HepG2 (cell line): ENCODE results near the gene ACP1. TPM values are rescaled to one million over a fixed set of nuclear protein-coding genes. Genes with fewer than 3 reads are reported as not detected.

Source experiments
- ADNP ChIP-seq: sonication (generic); formaldehyde crosslinking; IDR thresholded peaks from 2 replicates; pipeline ENCODE4 v1.4.0; 2020; ENCODE audit warnings: missing genetic modification reagents
- ARHGAP35 ChIP-seq: sonication (generic); formaldehyde crosslinking; IDR thresholded peaks from 2 replicates; pipeline ENCODE4 v1.9.0; 2022; ENCODE audit warnings: mild to moderate bottlenecking, inconsistent platforms, moderate library complexity, missing genetic modification reagents, borderline replicate concordance
- DNMT1 ChIP-seq: sonication (generic); formaldehyde crosslinking; IDR thresholded peaks from 2 replicates; pipeline ENCODE4 v1.5.1; 2020; ENCODE audit warnings: mild to moderate bottlenecking, missing genetic modification reagents
- FOXO1 ChIP-seq: sonication (generic); formaldehyde crosslinking; IDR thresholded peaks from 2 replicates; pipeline ENCODE4 v1.4.0; 2020; ENCODE audit warnings: missing genetic modification reagents
- HES4 ChIP-seq: sonication (generic); formaldehyde crosslinking; IDR thresholded peaks from 2 replicates; pipeline ENCODE4 v1.9.0; 2021; ENCODE audit warnings: mild to moderate bottlenecking, missing genetic modification reagents, borderline replicate concordance
- SMAD1 ChIP-seq: sonication (generic); formaldehyde crosslinking; IDR thresholded peaks from 2 replicates; pipeline ENCODE4 v1.4.0; 2020; ENCODE audit warnings: missing genetic modification reagents, low read depth, mild to moderate bottlenecking, borderline replicate concordance
- SOX13 ChIP-seq, 3 experiments: fragments of 450-650 bp in 1 of 3; sonication (generic) in 1 of 3; formaldehyde crosslinking in 1 of 3; IDR thresholded peaks in 2 of 3; conservative IDR thresholded peaks in 1 of 3; 2 replicates each; pipeline versions ENCODE4 v1.5.0 to v1.6.1; 2016 to 2020; ENCODE audit warnings: antibody characterized with exemption in 1 of 3, mild to moderate bottlenecking in 1 of 3, missing compliant biosample characterization in 1 of 3, missing genetic modification reagents in 1 of 3, moderate library complexity in 1 of 3
- ZBTB33 ChIP-seq: sonication (generic); formaldehyde crosslinking; IDR thresholded peaks from 2 replicates; pipeline ENCODE4 v1.4.0; 2020; ENCODE audit warnings: missing genetic modification reagents
- ZNF329 ChIP-seq: sonication (generic); formaldehyde crosslinking; IDR thresholded peaks from 2 replicates; pipeline ENCODE4 v1.9.0; 2021; ENCODE audit warnings: low read depth, mild to moderate bottlenecking, missing genetic modification reagents
- ZNF33A ChIP-seq: sonication (generic); formaldehyde crosslinking; IDR thresholded peaks from 2 replicates; pipeline ENCODE4 v1.5.1; 2020; ENCODE audit warnings: missing genetic modification reagents, mild to moderate bottlenecking, moderate library complexity, borderline replicate concordance
- ZNF354B ChIP-seq: sonication (generic); formaldehyde crosslinking; IDR thresholded peaks from 2 replicates; pipeline ENCODE4 v1.8.0; 2022; ENCODE audit warnings: mild to moderate bottlenecking, missing genetic modification reagents
- ZNF558 ChIP-seq: sonication (generic); formaldehyde crosslinking; IDR thresholded peaks from 2 replicates; pipeline ENCODE4 v1.9.0; 2022; ENCODE audit warnings: mild to moderate bottlenecking, missing genetic modification reagents, borderline replicate concordance
- ZNF660 ChIP-seq: sonication (generic); formaldehyde crosslinking; IDR thresholded peaks from 2 replicates; pipeline ENCODE4 v1.5.1; 2020; ENCODE audit warnings: mild to moderate bottlenecking, low read depth, missing genetic modification reagents, borderline replicate concordance
- ZNF768 ChIP-seq: sonication (generic); formaldehyde crosslinking; IDR thresholded peaks from 2 replicates; pipeline ENCODE4 v1.4.0; 2020; ENCODE audit warnings: missing genetic modification reagents
- polyA plus RNA-seq, 8 experiments: library from polyadenylated mRNA; depleted of rRNA in 3 of 8; stranded (reverse) in 7 of 8; unstranded in 1 of 8; fragments of >200 nt; fragmentation: Illumina TruSeq in 4 of 8; extraction: Trizol in 4 of 8; gene quantifications; 2 replicates each; pipeline versions ENCODE4 v1.2.1 to v1.2.3, GENCODE V29; 2011 to 2016; ENCODE audit warnings: low read depth in 4 of 8, missing spikeins in 1 of 8, mixed read lengths in 1 of 8; ENCODE audit not compliant: insufficient read depth in 1 of 8
- total RNA-seq, 5 experiments: library from RNA; depleted of rRNA; stranded (reverse); fragments of >200 nt; fragmentation: Illumina TruSeq; extraction: Trizol; gene quantifications; 2 replicates each; pipeline ENCODE4 v1.2.3, GENCODE V29; 2016; ENCODE audit warnings: low read depth in 1 of 5
- TF ChIP-seq, protein P1 (sequence below): sonication (generic); formaldehyde crosslinking; IDR thresholded peaks from 2 replicates; pipeline ENCODE4 v1.8.1; 2022; ENCODE audit warnings: low read depth, mild to moderate bottlenecking, missing genetic modification reagents
- TF ChIP-seq, protein P2 (sequence below): sonication (generic); formaldehyde crosslinking; IDR thresholded peaks from 2 replicates; pipeline ENCODE4 v1.5.1; 2020; ENCODE audit warnings: mild to moderate bottlenecking, missing genetic modification reagents, borderline replicate concordance

Gene ACP1
- total and polyA plus RNA-seq, 2 of the 13 experiments (the other 11 are each of a cell fraction or from before 2014, with no cell fraction given): 246 to 348 TPM

DNA sequence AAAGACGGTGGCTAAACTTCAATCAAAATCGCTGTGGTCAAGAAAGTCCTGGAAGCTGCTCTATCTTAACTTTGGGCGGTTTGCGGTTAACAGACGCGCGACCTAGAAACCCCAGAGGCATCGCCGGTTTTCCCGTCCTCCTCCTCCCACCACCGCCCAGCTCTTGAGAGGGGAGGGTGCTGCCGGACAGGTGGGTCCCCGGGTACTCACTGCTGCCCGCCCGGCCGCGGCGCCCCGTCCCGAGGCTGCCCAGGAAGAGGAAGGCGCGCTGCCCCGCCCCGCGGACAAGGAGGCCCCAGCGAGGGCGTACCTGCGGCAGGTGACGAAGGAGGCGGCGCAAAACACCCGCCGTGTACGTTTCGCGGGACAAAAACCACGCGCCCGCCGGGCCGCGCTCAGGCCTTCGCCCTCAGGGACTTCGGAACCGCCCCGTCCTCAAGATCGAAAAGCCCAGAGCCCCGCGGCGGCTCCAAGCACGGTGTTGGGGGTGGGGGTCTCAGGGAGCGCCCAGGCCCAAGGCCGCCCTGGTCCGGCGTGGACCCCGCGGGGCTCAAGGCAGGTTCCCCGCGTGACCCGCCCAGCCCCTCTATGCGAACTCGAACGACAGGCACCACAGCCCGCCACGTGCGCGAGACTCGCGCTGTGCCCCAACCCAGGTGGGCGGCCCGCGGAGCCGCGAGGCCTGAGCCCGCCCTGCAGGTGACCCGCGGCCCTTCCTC is 814 bp upstream of the ACP1 start, which contains the start of gene SH3YL1 (continued):
- no peak for TF ChIP-seq ZNF660
- TF ChIP-seq ZNF558 (CRISPR knock-in tag): 0 out of 2 replicates have a peak, but pooled peaks have one; percentile 19
- TF ChIP-seq HES4 (CRISPR knock-in tag): peak; percentile 78; the same call in 1 of the 2 replicates
- TF ChIP-seq FOXO1 (CRISPR knock-in tag): no peak
- 0 out of 2 replicates have a peak, but pooled peaks have one; percentile 23 for TF ChIP-seq ZNF768 (CRISPR knock-in tag)
- TF ChIP-seq, protein P1, sequence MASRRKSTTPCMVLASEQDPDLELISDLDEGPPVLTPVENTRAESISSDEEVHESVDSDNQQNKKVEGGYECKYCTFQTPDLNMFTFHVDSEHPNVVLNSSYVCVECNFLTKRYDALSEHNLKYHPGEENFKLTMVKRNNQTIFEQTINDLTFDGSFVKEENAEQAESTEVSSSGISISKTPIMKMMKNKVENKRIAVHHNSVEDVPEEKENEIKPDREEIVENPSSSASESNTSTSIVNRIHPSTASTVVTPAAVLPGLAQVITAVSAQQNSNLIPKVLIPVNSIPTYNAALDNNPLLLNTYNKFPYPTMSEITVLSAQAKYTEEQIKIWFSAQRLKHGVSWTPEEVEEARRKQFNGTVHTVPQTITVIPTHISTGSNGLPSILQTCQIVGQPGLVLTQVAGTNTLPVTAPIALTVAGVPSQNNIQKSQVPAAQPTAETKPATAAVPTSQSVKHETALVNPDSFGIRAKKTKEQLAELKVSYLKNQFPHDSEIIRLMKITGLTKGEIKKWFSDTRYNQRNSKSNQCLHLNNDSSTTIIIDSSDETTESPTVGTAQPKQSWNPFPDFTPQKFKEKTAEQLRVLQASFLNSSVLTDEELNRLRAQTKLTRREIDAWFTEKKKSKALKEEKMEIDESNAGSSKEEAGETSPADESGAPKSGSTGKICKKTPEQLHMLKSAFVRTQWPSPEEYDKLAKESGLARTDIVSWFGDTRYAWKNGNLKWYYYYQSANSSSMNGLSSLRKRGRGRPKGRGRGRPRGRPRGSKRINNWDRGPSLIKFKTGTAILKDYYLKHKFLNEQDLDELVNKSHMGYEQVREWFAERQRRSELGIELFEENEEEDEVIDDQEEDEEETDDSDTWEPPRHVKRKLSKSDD (CRISPR knock-in tag): 0 out of 2 replicates have a peak, but pooled peaks have one; percentile 30
- TF ChIP-seq ZNF329 (CRISPR knock-in tag): 0 out of 2 replicates have a peak, but pooled peaks have one; percentile 30
- TF ChIP-seq ARHGAP35 (CRISPR knock-in tag): 0 out of 2 replicates have a peak, but pooled peaks have one; percentile 43
- TF ChIP-seq ZBTB33 (CRISPR knock-in tag): peak; percentile 93
- no peak for TF ChIP-seq SMAD1 (CRISPR knock-in tag)
- no peak for TF ChIP-seq ADNP (CRISPR knock-in tag)
- no peak for TF ChIP-seq ZNF354B (CRISPR knock-in tag)
- TF ChIP-seq SOX13 (IDR thresholded peaks at IDR 0.05): no peak
- TF ChIP-seq SOX13 (CRISPR knock-in tag; conservative IDR thresholded peaks at IDR 0.05 in 1 of 2, IDR thresholded peaks at IDR 0.05 in 1 of 2): no peak
- TF ChIP-seq ZNF33A: no peak
- TF ChIP-seq, protein P2, sequence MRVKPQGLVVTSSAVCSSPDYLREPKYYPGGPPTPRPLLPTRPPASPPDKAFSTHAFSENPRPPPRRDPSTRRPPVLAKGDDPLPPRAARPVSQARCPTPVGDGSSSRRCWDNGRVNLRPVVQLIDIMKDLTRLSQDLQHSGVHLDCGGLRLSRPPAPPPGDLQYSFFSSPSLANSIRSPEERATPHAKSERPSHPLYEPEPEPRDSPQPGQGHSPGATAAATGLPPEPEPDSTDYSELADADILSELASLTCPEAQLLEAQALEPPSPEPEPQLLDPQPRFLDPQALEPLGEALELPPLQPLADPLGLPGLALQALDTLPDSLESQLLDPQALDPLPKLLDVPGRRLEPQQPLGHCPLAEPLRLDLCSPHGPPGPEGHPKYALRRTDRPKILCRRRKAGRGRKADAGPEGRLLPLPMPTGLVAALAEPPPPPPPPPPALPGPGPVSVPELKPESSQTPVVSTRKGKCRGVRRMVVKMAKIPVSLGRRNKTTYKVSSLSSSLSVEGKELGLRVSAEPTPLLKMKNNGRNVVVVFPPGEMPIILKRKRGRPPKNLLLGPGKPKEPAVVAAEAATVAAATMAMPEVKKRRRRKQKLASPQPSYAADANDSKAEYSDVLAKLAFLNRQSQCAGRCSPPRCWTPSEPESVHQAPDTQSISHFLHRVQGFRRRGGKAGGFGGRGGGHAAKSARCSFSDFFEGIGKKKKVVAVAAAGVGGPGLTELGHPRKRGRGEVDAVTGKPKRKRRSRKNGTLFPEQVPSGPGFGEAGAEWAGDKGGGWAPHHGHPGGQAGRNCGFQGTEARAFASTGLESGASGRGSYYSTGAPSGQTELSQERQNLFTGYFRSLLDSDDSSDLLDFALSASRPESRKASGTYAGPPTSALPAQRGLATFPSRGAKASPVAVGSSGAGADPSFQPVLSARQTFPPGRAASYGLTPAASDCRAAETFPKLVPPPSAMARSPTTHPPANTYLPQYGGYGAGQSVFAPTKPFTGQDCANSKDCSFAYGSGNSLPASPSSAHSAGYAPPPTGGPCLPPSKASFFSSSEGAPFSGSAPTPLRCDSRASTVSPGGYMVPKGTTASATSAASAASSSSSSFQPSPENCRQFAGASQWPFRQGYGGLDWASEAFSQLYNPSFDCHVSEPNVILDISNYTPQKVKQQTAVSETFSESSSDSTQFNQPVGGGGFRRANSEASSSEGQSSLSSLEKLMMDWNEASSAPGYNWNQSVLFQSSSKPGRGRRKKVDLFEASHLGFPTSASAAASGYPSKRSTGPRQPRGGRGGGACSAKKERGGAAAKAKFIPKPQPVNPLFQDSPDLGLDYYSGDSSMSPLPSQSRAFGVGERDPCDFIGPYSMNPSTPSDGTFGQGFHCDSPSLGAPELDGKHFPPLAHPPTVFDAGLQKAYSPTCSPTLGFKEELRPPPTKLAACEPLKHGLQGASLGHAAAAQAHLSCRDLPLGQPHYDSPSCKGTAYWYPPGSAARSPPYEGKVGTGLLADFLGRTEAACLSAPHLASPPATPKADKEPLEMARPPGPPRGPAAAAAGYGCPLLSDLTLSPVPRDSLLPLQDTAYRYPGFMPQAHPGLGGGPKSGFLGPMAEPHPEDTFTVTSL (CRISPR knock-in tag): 0 out of 2 replicates have a peak, but pooled peaks have one; percentile 21
- TF ChIP-seq DNMT1 (CRISPR knock-in tag): peak; percentile 6; the same call in 1 of the 2 replicates
